Inflammatory macrophage treated with lipopolysaccharide for 4 hours (primary cell): ENCODE data around the gene C8B.

Experiments
- DNase-seq: peaks from one replicate; pipeline ENCODE4 v3.0.0-alpha.2; 2020

The C8B gene

GRCh38 chr1:56965916-56966697 lies at the start of gene C8B:
Gene C8B (minus strand): TSS chr1:56966015. CDS start chr1:56965948, 67 bp downstream.
- DNase-seq, result no peak

- DNase-seq, result no peak
Observed at GRCh38 chr1:57015071-57015470, 49.3 kb upstream of the C8B start.

- no peak for DNase-seq
Observed at GRCh38 chr1:57013522-57013921, 47.7 kb upstream of the C8B start.

GRCh38 chr1:57012315-57012714 lies 46.5 kb upstream of the C8B start:
- no peak for DNase-seq

- DNase-seq, result no peak
Observed at GRCh38 chr1:57010511-57010910, 44.7 kb upstream of the C8B start.

GRCh38 chr1:57007948-57008347 lies 42.1 kb upstream of the C8B start:
- DNase-seq, result no peak

GRCh38 chr1:57007472-57007871 lies 41.7 kb upstream of the C8B start:
- DNase-seq, result no peak

GRCh38 chr1:57003398-57004139 lies 37.8 kb upstream of the C8B start:
- DNase-seq, result no peak

GRCh38 chr1:56995414-56996100 lies 29.7 kb upstream of the C8B start:
- DNase-seq, result no peak

- no peak for DNase-seq
Observed at GRCh38 chr1:56993475-56993874, 27.7 kb upstream of the C8B start.

GRCh38 chr1:56992318-56993125 lies 26.7 kb upstream of the C8B start:
- DNase-seq, result no peak

- no peak for DNase-seq
Observed at GRCh38 chr1:56991576-56991975, 25.8 kb upstream of the C8B start.

- DNase-seq, result no peak
Observed at GRCh38 chr1:56986397-56986796, 20.6 kb upstream of the C8B start.

GRCh38 chr1:56985857-56986256 lies 20.0 kb upstream of the C8B start:
- DNase-seq, result no peak

- no peak for DNase-seq
Observed at GRCh38 chr1:56983484-56983883, 17.7 kb upstream of the C8B start.

- no peak for DNase-seq
Observed at GRCh38 chr1:56979986-56980755, 14.4 kb upstream of the C8B start.

- DNase-seq, result no peak
Observed at GRCh38 chr1:56978819-56979218, 13.0 kb upstream of the C8B start.

GRCh38 chr1:56977910-56978309 lies 12.1 kb upstream of the C8B start:
- no peak for DNase-seq

- DNase-seq, result no peak
Observed at GRCh38 chr1:56975446-56975845, 9.6 kb upstream of the C8B start.

- peak; percentile 72 for DNase-seq
Observed at GRCh38 chr1:56973923-56974742, 8.3 kb upstream of the C8B start.

GRCh38 chr1:56972976-56973375 lies 7.2 kb upstream of the C8B start:
- no peak for DNase-seq
